B cell (primary cell): ENCODE results near the gene TMSB15C. TPM values are rescaled to one million over a fixed set of nuclear protein-coding genes. Genes with fewer than 3 reads are reported as not detected.

Source experiments
- ATAC-seq: fragments of 200-7000 bp; cut with Tn5 transposase; one replicate; pipeline ENCODE4 v1.10.0; 2021; ENCODE audit warnings: low read depth, mild to moderate bottlenecking, moderate number of reproducible peaks, moderate library complexity
- CTCF ChIA-PET: fragments of 350-600 bp; sonication (Branson Sonifier 250); formaldehyde crosslinking; loops from one replicate; lab custom pipeline; 2021; ENCODE audit warnings: antibody characterized with exemption, inconsistent platforms; lab: Charles Lee
- POLR2A ChIA-PET: fragments of 350-600 bp; sonication (Branson Sonifier 250); formaldehyde crosslinking; loops from one replicate; lab custom pipeline; 2021; ENCODE audit warnings: antibody characterized with exemption; lab: Charles Lee
- DNase-seq: peaks from one replicate; pipeline ENCODE4 v3.0.0; 2013
- H2AFZ ChIP-seq: 2 replicates; pipeline ENCODE4 v1.6.1; 2012; ENCODE audit warnings: mild to moderate bottlenecking, low read depth, low read length; ENCODE audit not compliant: insufficient read depth, poor library complexity, severe bottlenecking
- H3K27ac ChIP-seq, 2 donors: 1 replicate in 1 of 2; 2 replicates in 1 of 2; pipeline ENCODE4 v1.5.1; 2012 to 2013; ENCODE audit warnings: low read length in 2 of 2, mild to moderate bottlenecking in 2 of 2, moderate library complexity in 1 of 2
- H3K27me3 ChIP-seq, 4 experiments: fragments of 200-600 bp in 1 of 4; sonication (generic) in 1 of 4; replicated peaks in 1 of 4; 1 replicate in 2 of 4; 2 replicates in 2 of 4; pipeline versions ENCODE4 v1.6.1 to v1.7.0; 2013 to 2016; ENCODE audit warnings: low read length in 3 of 4, mild to moderate bottlenecking in 2 of 4, mixed read lengths in 1 of 4, moderate library complexity in 1 of 4; ENCODE audit not compliant: insufficient read depth in 4 of 4, control insufficient read depth in 3 of 4; ENCODE audit errors: control extremely low read depth in 1 of 4
- H3K36me3 ChIP-seq, 2 experiments: replicated peaks in 1 of 2; 1 replicate in 1 of 2; 2 replicates in 1 of 2; pipeline versions ENCODE4 v1.6.1 to v1.7.1; 2013; ENCODE audit warnings: low read length in 1 of 2; ENCODE audit not compliant: insufficient read depth in 2 of 2, control insufficient read depth in 1 of 2; ENCODE audit errors: control extremely low read depth in 1 of 2, extremely low read depth in 1 of 2
- H3K4me1 ChIP-seq, 2 donors: fragments of 200-600 bp in 1 of 2; sonication (generic) in 1 of 2; 1 replicate in 1 of 2; 2 replicates in 1 of 2; pipeline versions ENCODE4 v1.5.1 to v1.6.1; 2013 to 2017; ENCODE audit warnings: low read length in 2 of 2; ENCODE audit not compliant: control insufficient read depth in 2 of 2, insufficient read depth in 2 of 2
- H3K4me2 ChIP-seq: replicated peaks from 2 replicates; pipeline ENCODE3; 2012; ENCODE audit warnings: mild to moderate bottlenecking, low read depth, low read length; ENCODE audit not compliant: poor library complexity, severe bottlenecking
- H3K4me3 ChIP-seq, 5 experiments: fragments of 200-600 bp in 1 of 5; sonication (generic) in 1 of 5; 1 replicate in 3 of 5; 2 replicates in 2 of 5; pipeline versions ENCODE4 v1.5.1 to v1.7.0; 2011 to 2016; ENCODE audit warnings: low read length in 4 of 5, mild to moderate bottlenecking in 4 of 5, low read depth in 2 of 5, control low read depth in 1 of 5, moderate library complexity in 1 of 5; ENCODE audit not compliant: insufficient read depth in 1 of 5; ENCODE audit errors: control extremely low read depth in 1 of 5, extremely low read depth in 1 of 5
- H3K79me2 ChIP-seq: fragments of 200-600 bp; sonication (generic); one replicate; pipeline ENCODE4 v1.6.0; 2016; ENCODE audit warnings: low read length; ENCODE audit not compliant: control insufficient read depth, insufficient read depth
- H3K9ac ChIP-seq: fragments of 200-600 bp; sonication (generic); 2 replicates; pipeline ENCODE4 v1.6.1; 2017; ENCODE audit warnings: mild to moderate bottlenecking, low read length, moderate library complexity
- H3K9me3 ChIP-seq, 3 donors: one replicate each; pipeline versions ENCODE4 v1.6.1 to v1.7.1; 2013; ENCODE audit warnings: low read length in 2 of 3; ENCODE audit not compliant: control insufficient read depth in 2 of 3, insufficient read depth in 1 of 3; ENCODE audit errors: control extremely low read depth in 1 of 3
- H4K20me1 ChIP-seq: 2 replicates; pipeline ENCODE4 v1.6.0; 2012; ENCODE audit warnings: mild to moderate bottlenecking, low read length; ENCODE audit not compliant: insufficient read depth, control insufficient read depth, poor library complexity, severe bottlenecking
- H3K27ac Mint-ChIP-seq: one replicate; pipeline ENCODE4 v1.8.0; 2021; ENCODE audit warnings: mixed read lengths
- H3K27me3 Mint-ChIP-seq: one replicate; pipeline ENCODE4 v1.8.0; 2021; ENCODE audit warnings: mixed read lengths
- H3K4me1 Mint-ChIP-seq: one replicate; pipeline ENCODE4 v1.8.0; 2021; ENCODE audit warnings: mixed read lengths
- H3K4me3 Mint-ChIP-seq: one replicate; pipeline ENCODE4 v1.8.0; 2021; ENCODE audit warnings: mixed read lengths
- H3K9me3 Mint-ChIP-seq: one replicate; pipeline ENCODE4 v1.8.0; 2022; ENCODE audit warnings: mixed read lengths; ENCODE audit not compliant: insufficient read depth
- EZH2 ChIP-seq: IDR thresholded peaks from 2 replicates; pipeline ENCODE4 v1.6.1; 2012; ENCODE audit warnings: borderline replicate concordance, low read depth, mild to moderate bottlenecking, moderate library complexity, low read length; ENCODE audit not compliant: insufficient read depth, poor library complexity, severe bottlenecking
- WGBS: methylation state at CpG from one replicate; pipeline ENCODE4 v1.1.5; 2013; ENCODE audit warnings: missing lambda C conversion rate; ENCODE audit not compliant: insufficient coverage; 5-methylcytosine and 5-hydroxymethylcytosine counted together
- intact Hi-C: fragments of 100-400 bp; cut with micrococcal nuclease; formaldehyde crosslinking; loops from one replicate; pipeline ENCODE4 v1.10.0; 2022
- polyA plus RNA-seq: library from polyadenylated mRNA; depleted of rRNA; stranded (reverse); fragments of >200 nt; gene quantifications from 2 replicates; pipeline ENCODE4 v1.2.3, GENCODE V29; 2012
- total RNA-seq, 2 donors: library from RNA; stranded (reverse); fragments of 120-200 nt in 1 of 2; gene quantifications; 1 replicate in 1 of 2; 2 replicates in 1 of 2; pipeline versions ENCODE4 v1.2.3 to v1.2.4, GENCODE V29; 2013 to 2022
- TF ChIP-seq, protein P1 (sequence below): fragments of 200-600 bp; IDR thresholded peaks from one replicate; pipeline ENCODE4 v1.8.0; 2022; ENCODE audit warnings: antibody characterized with exemption, mild to moderate bottlenecking

The TMSB15C gene
- total and polyA plus RNA-seq, 2 donors (not counting 1 experiment from before 2014, with no cell fraction given): 1.1 to 4.5 TPM

GRCh38 chrX:104045642-104046041 is 30.4 kb downstream of the TMSB15C start:
- intact Hi-C loops: no loop called here
- peaks cover 20% of the 10 kb centered on the region for H3K27me3 Mint-ChIP-seq
- Histone ChIP-seq H3K9ac (no peak overlapping the region), H3K4me1 (no peaks in the 10 kb centered on the region), H2AFZ (no peak overlapping the region), H3K9me3 (no peaks in the 10 kb centered on the region), H3K4me3 (no peak overlapping the region), H3K27me3 (no peaks in the 10 kb centered on the region), H3K79me2 (no peaks in the 10 kb centered on the region), H3K4me2 (no peak overlapping the region), H4K20me1 (no peaks in the 10 kb centered on the region), H3K36me3 (no peaks in the 10 kb centered on the region), H3K27ac (no peak overlapping the region)
- CTCF ChIA-PET: no interaction called here
- H3K4me3 Mint-ChIP-seq: no peak overlapping the region
- H3K27ac Mint-ChIP-seq: no peak overlapping the region
- DNase-seq (no peak), ATAC-seq (no peak)
- no peak for TF ChIP-seq EZH2
- TF ChIP-seq, protein P1, sequence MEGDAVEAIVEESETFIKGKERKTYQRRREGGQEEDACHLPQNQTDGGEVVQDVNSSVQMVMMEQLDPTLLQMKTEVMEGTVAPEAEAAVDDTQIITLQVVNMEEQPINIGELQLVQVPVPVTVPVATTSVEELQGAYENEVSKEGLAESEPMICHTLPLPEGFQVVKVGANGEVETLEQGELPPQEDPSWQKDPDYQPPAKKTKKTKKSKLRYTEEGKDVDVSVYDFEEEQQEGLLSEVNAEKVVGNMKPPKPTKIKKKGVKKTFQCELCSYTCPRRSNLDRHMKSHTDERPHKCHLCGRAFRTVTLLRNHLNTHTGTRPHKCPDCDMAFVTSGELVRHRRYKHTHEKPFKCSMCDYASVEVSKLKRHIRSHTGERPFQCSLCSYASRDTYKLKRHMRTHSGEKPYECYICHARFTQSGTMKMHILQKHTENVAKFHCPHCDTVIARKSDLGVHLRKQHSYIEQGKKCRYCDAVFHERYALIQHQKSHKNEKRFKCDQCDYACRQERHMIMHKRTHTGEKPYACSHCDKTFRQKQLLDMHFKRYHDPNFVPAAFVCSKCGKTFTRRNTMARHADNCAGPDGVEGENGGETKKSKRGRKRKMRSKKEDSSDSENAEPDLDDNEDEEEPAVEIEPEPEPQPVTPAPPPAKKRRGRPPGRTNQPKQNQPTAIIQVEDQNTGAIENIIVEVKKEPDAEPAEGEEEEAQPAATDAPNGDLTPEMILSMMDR: no peak
- H3K4me1 Mint-ChIP-seq: no peaks in the 10 kb centered on the region
- H3K9me3 Mint-ChIP-seq: no peaks in the 10 kb centered on the region
- 100% methylated on average over 2 of the region's 5 CpGs for WGBS
- POLR2A ChIA-PET: no interaction called here

DNA sequence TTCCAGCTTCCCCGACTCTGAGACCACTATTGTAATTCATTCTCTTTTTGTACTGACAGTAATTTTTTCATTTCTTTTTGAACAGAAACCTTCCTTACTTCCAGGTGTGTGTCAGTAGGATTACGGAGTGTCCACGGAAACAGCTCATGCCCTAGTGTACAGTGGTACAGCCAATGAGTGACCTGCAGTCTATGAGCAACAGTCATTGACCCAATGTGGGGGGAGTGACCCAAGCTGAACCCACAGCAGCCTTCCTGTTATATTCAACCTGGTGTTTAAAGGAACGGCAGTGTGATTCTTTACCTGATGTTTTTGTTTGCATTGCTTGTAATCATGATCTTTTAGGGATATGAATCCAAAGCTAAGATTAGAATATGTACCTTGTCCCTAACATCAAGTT is 35.0 kb downstream of the TMSB15C start:
- Mint-ChIP-seq H3K4me1 (no peaks in the 10 kb centered on the region), H3K27me3 (peaks cover 18% of the 10 kb centered on the region), H3K9me3 (no peaks in the 10 kb centered on the region), H3K27ac (no peak overlapping the region), H3K4me3 (no peak overlapping the region)
- H3K4me2 ChIP-seq: no peak overlapping the region
- H3K27me3 ChIP-seq: no peaks in the 10 kb centered on the region
- TF ChIP-seq EZH2: no peak
- TF ChIP-seq, protein P1: no peak
- H3K4me3 ChIP-seq: no peak overlapping the region
- H3K4me1 ChIP-seq: no peaks in the 10 kb centered on the region
- no peak overlapping the region for H2AFZ ChIP-seq
- ChIA-PET CTCF (no interaction called here), POLR2A (no interaction called here)
- intact Hi-C loops: no loop called here
- H3K36me3 ChIP-seq: no peaks in the 10 kb centered on the region
- no peak overlapping the region for H3K9ac ChIP-seq
- no peaks in the 10 kb centered on the region for H3K79me2 ChIP-seq
- no peaks in the 10 kb centered on the region for H4K20me1 ChIP-seq
- H3K27ac ChIP-seq: no peak overlapping the region
- ATAC-seq (no peak), DNase-seq (no peak)
- WGBS: no CpG with 5 or more reads among the region's 4 CpGs
- H3K9me3 ChIP-seq: no peaks in the 10 kb centered on the region
